ENCODE results near the gene SF3A1. TPM values are rescaled to one million over a fixed set of nuclear protein-coding genes. Genes with fewer than 3 reads are reported as not detected.

Gene SF3A1
- total RNA-seq, 1 donor from 2014 or later: 157 TPM

DNA sequence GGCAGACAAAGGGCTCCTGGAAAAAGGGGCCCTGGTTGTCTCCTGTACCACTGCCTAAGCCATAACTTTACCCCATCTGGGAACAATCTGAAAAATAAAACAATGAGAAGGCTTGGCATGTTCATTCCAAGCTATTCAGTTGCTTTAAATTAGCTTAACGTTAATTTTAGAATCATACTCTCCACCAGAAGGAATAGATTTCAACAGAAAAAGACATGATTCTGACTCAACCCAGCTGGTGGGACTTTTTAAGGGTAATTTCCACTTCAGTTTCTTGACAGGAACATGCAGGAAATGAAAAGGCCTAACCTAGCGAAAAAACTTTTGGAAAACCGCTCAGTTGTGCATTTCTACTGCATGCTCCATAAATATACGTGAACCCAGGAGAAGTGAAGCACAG lies 7.9 kb downstream of the SF3A1 start:
- no peak for TF ChIP-seq CTCF (IDR thresholded peaks at IDR 0.05; ENCODE audit: partially characterized antibody, unreplicated experiment)
- H3K9me3 Mint-ChIP-seq (ENCODE audit: unreplicated experiment): peaks cover 2% of the 10 kb centered on the region
- H3K27me3 Mint-ChIP-seq (ENCODE audit: unreplicated experiment): peaks cover 3% of the 10 kb centered on the region
- H3K36me3 Mint-ChIP-seq (ENCODE audit: unreplicated experiment): no peaks in the 10 kb centered on the region
- no peak for DNase-seq
- no peak overlapping the region for H3K4me3 Mint-ChIP-seq (ENCODE audit: unreplicated experiment)
- no peaks in the 10 kb centered on the region for H3K4me1 Mint-ChIP-seq (ENCODE audit: low read depth, unreplicated experiment)
- no peak overlapping the region for H3K27ac Mint-ChIP-seq (ENCODE audit: unreplicated experiment)

DNA sequence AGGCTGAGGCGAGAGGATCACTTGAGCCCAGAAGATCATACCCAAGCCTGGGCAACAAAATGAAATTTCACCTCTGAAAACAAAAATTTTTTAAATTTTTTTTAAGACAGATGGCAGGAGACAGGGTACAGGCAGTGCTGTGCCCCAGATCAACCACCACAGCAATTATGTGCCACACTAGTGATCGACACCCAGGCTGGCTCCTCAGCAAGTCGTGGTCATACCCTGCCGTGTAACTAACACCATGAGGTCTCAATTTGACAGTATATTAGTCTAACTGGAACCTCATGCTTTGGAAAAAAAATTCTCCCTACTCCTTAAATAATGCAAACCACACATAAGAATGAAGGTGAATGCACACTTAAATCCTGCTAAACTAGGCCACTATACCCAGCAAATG lies 8.3 kb downstream of the SF3A1 start:
- peaks cover 2% of the 10 kb centered on the region for H3K9me3 Mint-ChIP-seq (ENCODE audit: unreplicated experiment)
- H3K27me3 Mint-ChIP-seq (ENCODE audit: unreplicated experiment): peaks cover 3% of the 10 kb centered on the region
- no peak overlapping the region for H3K4me3 Mint-ChIP-seq (ENCODE audit: unreplicated experiment)
- H3K36me3 Mint-ChIP-seq (ENCODE audit: unreplicated experiment): no peaks in the 10 kb centered on the region
- DNase-seq: no peak
- H3K4me1 Mint-ChIP-seq (ENCODE audit: low read depth, unreplicated experiment): no peaks in the 10 kb centered on the region
- H3K27ac Mint-ChIP-seq (ENCODE audit: unreplicated experiment): no peak overlapping the region
- TF ChIP-seq CTCF (IDR thresholded peaks at IDR 0.05; ENCODE audit: partially characterized antibody, unreplicated experiment): no peak

GRCh38 chr22:30347255-30347892 lies 9.3 kb downstream of the SF3A1 start:
- Mint-ChIP-seq H3K27ac (ENCODE audit: unreplicated experiment) (no peak overlapping the region), H3K36me3 (ENCODE audit: unreplicated experiment) (no peaks in the 10 kb centered on the region), H3K4me3 (ENCODE audit: unreplicated experiment) (no peak overlapping the region)

DNA sequence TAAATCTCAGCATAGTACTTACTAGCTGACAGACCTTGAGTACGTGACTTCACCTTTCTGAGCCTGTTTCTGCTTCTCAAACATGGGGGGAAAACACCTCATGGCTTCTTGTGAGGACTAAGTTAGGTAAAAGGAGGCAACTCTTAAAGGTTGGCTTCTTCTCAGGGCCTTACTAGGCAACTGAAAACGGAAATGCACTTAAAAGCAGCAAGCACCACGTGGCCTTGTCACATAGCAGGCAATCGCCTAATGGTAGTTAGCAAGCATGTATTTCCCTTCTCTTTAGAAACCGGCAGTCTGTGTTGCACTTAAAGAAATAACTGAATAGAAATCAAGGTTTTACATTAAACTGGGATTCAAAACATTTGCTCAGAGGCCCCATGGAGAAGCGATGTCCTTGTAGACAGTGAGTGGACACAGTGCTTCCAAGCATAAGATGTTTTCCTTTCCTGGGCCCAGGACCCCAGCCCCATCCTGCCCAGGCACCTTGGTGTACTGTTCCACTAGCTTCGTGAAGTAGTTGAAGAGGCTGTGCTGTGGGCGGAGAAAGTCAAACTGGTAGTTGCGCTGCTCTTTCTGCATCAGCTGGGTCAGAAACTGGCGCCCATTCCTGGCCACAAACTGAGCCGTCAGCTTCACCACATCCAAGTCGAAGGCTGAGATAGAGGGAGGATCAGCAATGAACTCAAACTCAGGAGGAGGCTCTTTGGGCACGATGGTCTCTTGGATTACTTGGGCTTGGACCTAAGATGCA lies 12.1 kb downstream of the SF3A1 start:
- no peak for DNase-seq
- Mint-ChIP-seq H3K27ac (ENCODE audit: unreplicated experiment) (no peak overlapping the region), H3K36me3 (ENCODE audit: unreplicated experiment) (no peaks in the 10 kb centered on the region), H3K9me3 (ENCODE audit: unreplicated experiment) (no peaks in the 10 kb centered on the region), H3K27me3 (ENCODE audit: unreplicated experiment) (no peaks in the 10 kb centered on the region), H3K4me1 (ENCODE audit: low read depth, unreplicated experiment) (no peaks in the 10 kb centered on the region), H3K4me3 (ENCODE audit: unreplicated experiment) (no peak overlapping the region)
- TF ChIP-seq CTCF (IDR thresholded peaks at IDR 0.05; ENCODE audit: partially characterized antibody, unreplicated experiment): no peak

More at GRCh38 chr22:30347255-30347892, 9.3 kb downstream of the SF3A1 start:
- DNase-seq: no peak
- TF ChIP-seq CTCF (IDR thresholded peaks at IDR 0.05; ENCODE audit: partially characterized antibody, unreplicated experiment): no peak
- no peaks in the 10 kb centered on the region for H3K4me1 Mint-ChIP-seq (ENCODE audit: low read depth, unreplicated experiment)
- peaks cover 3% of the 10 kb centered on the region for H3K27me3 Mint-ChIP-seq (ENCODE audit: unreplicated experiment)
- H3K9me3 Mint-ChIP-seq (ENCODE audit: unreplicated experiment): peaks cover 2% of the 10 kb centered on the region
